Activated B cell treated with CpG ODN at 0.5 μM for 24 hours (primary cell): ENCODE data around the gene TOP3B. TPM values are rescaled to one million over a fixed set of nuclear protein-coding genes. Genes with fewer than 3 reads are reported as not detected.

ENCODE experiments used
- ATAC-seq: fragments of 200-7000 bp; cut with Tn5 transposase; one replicate; pipeline ENCODE4 v1.10.0; 2021; ENCODE audit warnings: low read depth, mild to moderate bottlenecking, moderate library complexity
- CTCF ChIA-PET: fragments of 350-600 bp; sonication (Branson Sonifier 250); formaldehyde crosslinking; loops from one replicate; lab custom pipeline; 2021; ENCODE audit warnings: antibody characterized with exemption; lab: Charles Lee
- POLR2A ChIA-PET: fragments of 350-600 bp; sonication (Branson Sonifier 250); formaldehyde crosslinking; loops from one replicate; lab custom pipeline; 2021; ENCODE audit warnings: antibody characterized with exemption; lab: Charles Lee
- DNase-seq: peaks from one replicate; pipeline ENCODE4 v3.0.0; 2022
- H3K27ac Mint-ChIP-seq: one replicate; pipeline ENCODE4 v1.8.0; 2020; ENCODE audit warnings: mixed read lengths
- H3K27me3 Mint-ChIP-seq: one replicate; pipeline ENCODE4 v1.8.0; 2021; ENCODE audit warnings: mixed read lengths
- H3K36me3 Mint-ChIP-seq: one replicate; pipeline ENCODE4 v1.8.0; 2021; ENCODE audit warnings: low read depth, mixed read lengths
- H3K4me1 Mint-ChIP-seq: one replicate; pipeline ENCODE4 v1.8.0; 2021; ENCODE audit warnings: mixed read lengths
- H3K4me3 Mint-ChIP-seq: one replicate; pipeline ENCODE4 v1.8.0; 2020; ENCODE audit warnings: mild to moderate bottlenecking, mixed read lengths
- H3K9me3 Mint-ChIP-seq: one replicate; pipeline ENCODE4 v1.8.0; 2020; ENCODE audit warnings: mixed read lengths
- CTCF ChIP-seq: fragments of 200-600 bp; IDR thresholded peaks from one replicate; pipeline ENCODE4 v1.8.0; 2022; ENCODE audit warnings: antibody characterized with exemption, mild to moderate bottlenecking
- intact Hi-C: fragments of 100-400 bp; cut with micrococcal nuclease; formaldehyde crosslinking; loops from one replicate; pipeline ENCODE4 v1.15.1; 2024
- total RNA-seq: library from RNA; stranded (reverse); gene quantifications from 2 replicates; pipeline ENCODE4 v1.2.3, GENCODE V29; 2022

The TOP3B gene
- total RNA-seq, 1 donor from 2014 or later = 83.4 TPM

- intact Hi-C loops = no loop called here
- Mint-ChIP-seq H3K27ac (no peak overlapping the region), H3K4me1 (no peaks in the 10 kb centered on the region), H3K27me3 (no peaks in the 10 kb centered on the region), H3K9me3 (no peaks in the 10 kb centered on the region), H3K4me3 (no peak overlapping the region), H3K36me3 (no peaks in the 10 kb centered on the region)
- no peak for TF ChIP-seq CTCF
- ChIA-PET CTCF (no interaction called here), POLR2A (no interaction called here)
- DNase-seq (no peak), ATAC-seq (no peak)
Measured at GRCh38 chr22:21909871-21910270, 72.7 kb downstream of the TOP3B start.

GRCh38 chr22:21907638-21908522 is 74.7 kb downstream of the TOP3B start:
- Mint-ChIP-seq H3K4me3 (no peak overlapping the region), H3K27ac (no peak overlapping the region), H3K36me3 (no peaks in the 10 kb centered on the region), H3K27me3 (no peaks in the 10 kb centered on the region), H3K9me3 (no peaks in the 10 kb centered on the region), H3K4me1 (no peaks in the 10 kb centered on the region)
- ATAC-seq = no peak
- POLR2A ChIA-PET = no interaction called here
- CTCF ChIA-PET = no interaction called here
- intact Hi-C loops = no loop called here
- no peak for DNase-seq
- no peak for TF ChIP-seq CTCF

Other genes starting within 250 kb of the TOP3B start
- gene YPEL1, start 247.0 kb downstream of the TOP3B start, total RNA-seq = 3.0 and 4.1 TPM in 2 replicates
- gene MAPK1, start 115.1 kb downstream of the TOP3B start, total RNA-seq = 130 and 149 TPM in 2 replicates
- gene PPM1F, start 29.9 kb downstream of the TOP3B start, total RNA-seq = 18.2 and 21.1 TPM in 2 replicates